A673 (cell line): ENCODE measurements around the gene HS6ST2.

ENCODE experiments used
- EZH2 ChIP-seq: fragments of 200-600 bp; sonication (generic); IDR thresholded peaks from 2 replicates; pipeline ENCODE4 v1.6.1; 2017; ENCODE audit warnings: borderline replicate concordance, low read depth, mild to moderate bottlenecking, mixed read lengths, antibody characterized with exemption, low read length; ENCODE audit not compliant: poor library complexity, severe bottlenecking
- TF ChIP-seq, protein P1 (sequence below): fragments of 300-800, 200-600 bp; sonication (generic); conservative IDR thresholded peaks from 2 replicates; pipeline ENCODE4 v1.5.1; 2017; ENCODE audit warnings: low read depth, mild to moderate bottlenecking, antibody characterized with exemption, low read length, moderate library complexity, mixed read lengths

DNA sequence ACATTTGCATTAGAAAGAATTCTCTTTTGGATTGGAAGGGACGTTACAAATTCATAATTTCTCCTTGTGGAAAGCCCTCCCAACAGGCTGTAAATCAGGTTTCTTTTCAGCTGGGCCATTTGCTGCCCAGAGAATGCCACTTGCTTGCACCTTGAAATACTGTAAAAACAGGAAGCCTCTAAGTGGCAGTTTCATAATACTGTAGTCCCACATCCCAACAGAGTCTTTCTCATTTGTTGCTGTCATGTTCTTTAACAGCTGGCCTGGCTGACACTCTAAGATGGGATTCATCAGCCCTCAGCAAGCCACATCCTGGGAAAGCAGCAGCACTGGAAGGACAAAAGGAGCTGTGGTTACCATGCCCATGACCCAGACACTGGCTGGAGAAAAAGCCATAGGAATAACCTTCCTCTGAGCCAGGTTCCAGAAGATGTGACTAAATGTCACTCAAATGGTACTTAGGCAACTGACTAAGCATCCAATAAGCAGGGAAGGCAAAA is 247.7 kb downstream of the HS6ST2 start:
- TF ChIP-seq, protein P1, sequence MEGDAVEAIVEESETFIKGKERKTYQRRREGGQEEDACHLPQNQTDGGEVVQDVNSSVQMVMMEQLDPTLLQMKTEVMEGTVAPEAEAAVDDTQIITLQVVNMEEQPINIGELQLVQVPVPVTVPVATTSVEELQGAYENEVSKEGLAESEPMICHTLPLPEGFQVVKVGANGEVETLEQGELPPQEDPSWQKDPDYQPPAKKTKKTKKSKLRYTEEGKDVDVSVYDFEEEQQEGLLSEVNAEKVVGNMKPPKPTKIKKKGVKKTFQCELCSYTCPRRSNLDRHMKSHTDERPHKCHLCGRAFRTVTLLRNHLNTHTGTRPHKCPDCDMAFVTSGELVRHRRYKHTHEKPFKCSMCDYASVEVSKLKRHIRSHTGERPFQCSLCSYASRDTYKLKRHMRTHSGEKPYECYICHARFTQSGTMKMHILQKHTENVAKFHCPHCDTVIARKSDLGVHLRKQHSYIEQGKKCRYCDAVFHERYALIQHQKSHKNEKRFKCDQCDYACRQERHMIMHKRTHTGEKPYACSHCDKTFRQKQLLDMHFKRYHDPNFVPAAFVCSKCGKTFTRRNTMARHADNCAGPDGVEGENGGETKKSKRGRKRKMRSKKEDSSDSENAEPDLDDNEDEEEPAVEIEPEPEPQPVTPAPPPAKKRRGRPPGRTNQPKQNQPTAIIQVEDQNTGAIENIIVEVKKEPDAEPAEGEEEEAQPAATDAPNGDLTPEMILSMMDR: no peak
- TF ChIP-seq EZH2: no peak
